ENCODE results near the gene CCAR1. TPM values are rescaled to one million over a fixed set of nuclear protein-coding genes. Genes with fewer than 3 reads are reported as not detected.

The CCAR1 gene, protein sequence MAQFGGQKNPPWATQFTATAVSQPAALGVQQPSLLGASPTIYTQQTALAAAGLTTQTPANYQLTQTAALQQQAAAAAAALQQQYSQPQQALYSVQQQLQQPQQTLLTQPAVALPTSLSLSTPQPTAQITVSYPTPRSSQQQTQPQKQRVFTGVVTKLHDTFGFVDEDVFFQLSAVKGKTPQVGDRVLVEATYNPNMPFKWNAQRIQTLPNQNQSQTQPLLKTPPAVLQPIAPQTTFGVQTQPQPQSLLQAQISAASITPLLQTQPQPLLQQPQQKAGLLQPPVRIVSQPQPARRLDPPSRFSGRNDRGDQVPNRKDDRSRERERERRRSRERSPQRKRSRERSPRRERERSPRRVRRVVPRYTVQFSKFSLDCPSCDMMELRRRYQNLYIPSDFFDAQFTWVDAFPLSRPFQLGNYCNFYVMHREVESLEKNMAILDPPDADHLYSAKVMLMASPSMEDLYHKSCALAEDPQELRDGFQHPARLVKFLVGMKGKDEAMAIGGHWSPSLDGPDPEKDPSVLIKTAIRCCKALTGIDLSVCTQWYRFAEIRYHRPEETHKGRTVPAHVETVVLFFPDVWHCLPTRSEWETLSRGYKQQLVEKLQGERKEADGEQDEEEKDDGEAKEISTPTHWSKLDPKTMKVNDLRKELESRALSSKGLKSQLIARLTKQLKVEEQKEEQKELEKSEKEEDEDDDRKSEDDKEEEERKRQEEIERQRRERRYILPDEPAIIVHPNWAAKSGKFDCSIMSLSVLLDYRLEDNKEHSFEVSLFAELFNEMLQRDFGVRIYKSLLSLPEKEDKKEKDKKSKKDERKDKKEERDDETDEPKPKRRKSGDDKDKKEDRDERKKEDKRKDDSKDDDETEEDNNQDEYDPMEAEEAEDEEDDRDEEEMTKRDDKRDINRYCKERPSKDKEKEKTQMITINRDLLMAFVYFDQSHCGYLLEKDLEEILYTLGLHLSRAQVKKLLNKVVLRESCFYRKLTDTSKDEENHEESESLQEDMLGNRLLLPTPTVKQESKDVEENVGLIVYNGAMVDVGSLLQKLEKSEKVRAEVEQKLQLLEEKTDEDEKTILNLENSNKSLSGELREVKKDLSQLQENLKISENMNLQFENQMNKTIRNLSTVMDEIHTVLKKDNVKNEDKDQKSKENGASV
- total RNA-seq (10 to 100 TPM; 73.1 to 91.1 (median 76.6) TPM), total RNA-seq (89.8 to 222 (median 116) reads per million in 29 experiments)
- 60.6 TPM for total RNA-seq (2013)

DNA sequence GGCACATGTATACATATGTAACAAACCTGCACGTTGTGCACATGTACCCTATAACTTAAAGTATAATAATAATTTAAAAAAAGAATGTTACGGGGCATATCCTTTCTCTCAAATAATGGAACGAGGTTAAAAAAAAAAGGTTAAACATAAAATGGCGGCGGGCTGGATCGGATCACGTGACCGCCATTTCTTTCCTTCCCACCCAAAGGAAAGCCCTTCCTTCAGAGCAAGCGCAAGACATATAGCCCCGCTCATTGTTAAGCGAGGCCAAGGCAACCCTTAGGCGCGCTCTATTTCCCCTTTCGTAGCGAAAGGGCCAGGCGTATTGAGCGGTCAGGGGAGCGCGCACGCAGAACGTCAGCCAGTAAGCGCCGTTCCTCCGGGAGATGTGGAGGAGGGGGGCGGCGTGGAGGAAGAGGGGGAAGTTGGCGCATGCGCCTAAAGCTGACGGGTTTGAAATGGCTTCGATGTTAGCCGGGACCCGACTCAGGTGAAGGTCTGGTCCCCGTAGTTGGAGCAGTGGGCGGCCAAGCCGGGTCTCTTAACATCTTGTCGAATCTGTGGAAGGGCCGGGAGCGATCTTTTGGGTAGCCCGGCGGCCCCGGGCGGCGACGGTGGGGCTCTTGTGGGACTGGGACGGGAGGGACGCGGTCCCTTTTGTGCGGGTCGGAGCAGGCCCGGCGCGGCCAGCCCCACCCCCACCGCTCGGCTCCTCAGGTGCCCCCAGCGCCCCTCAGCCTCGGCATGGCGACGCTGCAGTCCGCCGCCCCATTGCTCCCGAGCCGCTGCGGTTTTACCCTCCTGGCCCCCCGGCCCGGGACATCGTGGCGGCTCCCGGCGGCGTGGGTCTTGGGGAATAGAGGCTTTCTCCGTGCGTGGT is at the start of gene CCAR1:
CCAR1 (plus strand) TSS at position 447 of the 880 bp plus-strand sequence. CDS start 1,266 bp downstream, outside the sequence.
- H3K4me3 Mint-ChIP-seq, result peak within 1 kb of the TSS; percentile 94 to 96 (median 96)
- Histone ChIP-seq H3K4me3 (ENCODE audit: control insufficient read depth in 1 of 2, extremely low read depth in 1 of 2, low read length in 1 of 2) (peak within 1 kb of the TSS; percentile 92 to 99), H3K36me3 (ENCODE audit: control insufficient read depth in 2 of 2, extremely low read depth in 1 of 2, insufficient read depth in 1 of 2, low read length in 1 of 2) (peaks cover 0 to 20% of the 10 kb centered on the region in 2 donors), H3K9me3 (no peaks in the 10 kb centered on the region), H3K27me3 (replicated peaks in 1 of 2; ENCODE audit: control insufficient read depth in 2 of 2, extremely low read depth in 1 of 2, insufficient read depth in 2 of 2, low read length in 1 of 2) (peaks cover 0 to 3% of the 10 kb centered on the region in 2 experiments), H3K27ac (ENCODE audit: low read length) (peak within 1 kb of the TSS; percentile 87), H3K4me1 (ENCODE audit: control insufficient read depth in 1 of 2, extremely low read depth in 1 of 2, insufficient read depth in 2 of 2, low read length in 2 of 2) (peaks cover 8 to 19% of the 10 kb centered on the region in 2 experiments)
- H3K9me3 Mint-ChIP-seq, result no peaks in the 10 kb centered on the region
- H3K36me3 Mint-ChIP-seq, result peaks cover 11% of the 10 kb centered on the region
- peak; percentile 89 to 99 (median 96) for DNase-seq
- H3K4me1 Mint-ChIP-seq, result peaks cover 16 to 19% (median 18%) of the 10 kb centered on the region in 3 donors
- under 1% methylated on average over 59 of the region's 72 CpGs for WGBS (ENCODE audit: insufficient coverage)
- ChIA-PET CTCF (interaction anchor here (0.6 to 0.7 kb wide), 2 partner anchors 515 to 879 kb away, joined by 3 to 10 read pairs; no protein-coding TSS in a partner anchor), POLR2A (interaction anchor here (0.5 to 0.6 kb wide), 3 partner anchors 46 to 959 kb away, joined by 4 to 10 read pairs (median 5); no protein-coding TSS in a partner anchor)
- H3K27ac Mint-ChIP-seq, result peak within 1 kb of the TSS; percentile 96 to 98
- peak; percentile 97 to 99 (median 98) for ATAC-seq (replicated peaks in 1 of 4)
- no peaks in the 10 kb centered on the region for H3K27me3 Mint-ChIP-seq

DNA sequence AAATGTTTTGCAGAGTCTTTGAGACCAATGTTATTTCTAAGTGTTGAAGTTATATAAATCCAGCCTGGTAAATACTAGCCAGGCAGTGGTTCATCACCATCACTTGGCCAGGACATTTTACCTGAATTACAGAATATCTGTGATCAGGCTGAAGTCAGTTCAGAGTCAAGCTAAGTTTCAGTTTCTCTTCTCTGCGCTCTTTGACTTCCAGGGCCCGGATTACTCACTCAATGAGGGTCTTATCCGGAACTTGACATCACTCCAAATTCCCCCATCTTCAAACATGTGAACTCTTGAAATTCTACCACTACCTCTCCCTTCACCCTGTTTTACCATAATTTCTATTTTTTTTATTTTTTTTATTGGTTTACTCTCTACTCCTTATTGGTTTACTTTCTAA is 36.6 kb upstream of the CCAR1 start:
- Mint-ChIP-seq H3K36me3 (peaks cover 36% of the 10 kb centered on the region), H3K4me3 (peak overlapping the region in 2 of 3 donors; percentile 51 to 53), H3K4me1 (peaks cover 0 to 2% (median 2%) of the 10 kb centered on the region in 3 donors), H3K27ac (peak overlapping the region; percentile 16 to 61), H3K9me3 (no peaks in the 10 kb centered on the region), H3K27me3 (no peaks in the 10 kb centered on the region)
- POLR2A ChIA-PET, result no interaction called here
- DNase-seq, result peak in 3 of 35 experiments; percentile 3 to 50 (median 3)
- CTCF ChIA-PET, result interaction anchor here in 1 of 2 donors (1.1 kb wide), 1 partner anchor 88 kb away, joined by 5 read pairs; no protein-coding TSS in a partner anchor
- no peaks in the 10 kb centered on the region for H3K4me1 ChIP-seq (ENCODE audit: control insufficient read depth in 1 of 2, extremely low read depth in 1 of 2, insufficient read depth in 2 of 2, low read length in 2 of 2)
- H3K27ac ChIP-seq (ENCODE audit: low read length), result peak overlapping the region; percentile 31
- H3K9me3 ChIP-seq, result no peaks in the 10 kb centered on the region
- ATAC-seq (replicated peaks in 1 of 4), result peak in 1 of 4 experiments; percentile 40
- H3K4me3 ChIP-seq (ENCODE audit: control insufficient read depth in 1 of 2, extremely low read depth in 1 of 2, low read length in 1 of 2), result peak overlapping the region in 1 of 2 donors; percentile 22
- H3K27me3 ChIP-seq (replicated peaks in 1 of 2; ENCODE audit: control insufficient read depth in 2 of 2, extremely low read depth in 1 of 2, insufficient read depth in 2 of 2, low read length in 1 of 2), result no peaks in the 10 kb centered on the region
- H3K36me3 ChIP-seq (ENCODE audit: control insufficient read depth in 2 of 2, extremely low read depth in 1 of 2, insufficient read depth in 1 of 2, low read length in 1 of 2), result peaks cover 7 to 13% of the 10 kb centered on the region in 2 donors
- 79% methylated on average over 3 of the region's 3 CpGs for WGBS (ENCODE audit: insufficient coverage)

DNA sequence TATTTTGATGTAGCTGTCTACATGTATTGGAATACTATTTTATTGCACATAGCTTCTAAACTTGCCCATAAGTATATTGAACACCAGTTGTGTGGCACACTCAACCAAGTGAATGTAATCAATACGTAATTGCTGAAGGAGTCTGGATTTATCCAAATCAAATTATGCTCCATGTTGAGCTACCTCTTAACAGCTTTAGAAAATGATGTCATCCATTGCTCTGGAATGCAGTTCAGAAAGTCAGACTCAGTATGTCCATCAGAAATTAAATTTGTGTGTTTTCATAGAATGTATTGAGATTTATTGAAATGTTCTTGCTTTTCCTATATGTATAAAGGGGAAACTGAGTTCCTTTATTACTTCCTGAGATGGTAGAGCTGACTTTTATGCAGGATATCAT is 25.0 kb upstream of the CCAR1 start:
- no peaks in the 10 kb centered on the region for H3K27me3 ChIP-seq (replicated peaks in 1 of 2; ENCODE audit: control insufficient read depth in 2 of 2, extremely low read depth in 1 of 2, insufficient read depth in 2 of 2, low read length in 1 of 2)
- ATAC-seq (replicated peaks in 1 of 4) (no peak), DNase-seq (no peak)
- Mint-ChIP-seq H3K27me3 (no peaks in the 10 kb centered on the region), H3K4me3 (no peak overlapping the region), H3K4me1 (no peaks in the 10 kb centered on the region), H3K27ac (no peak overlapping the region), H3K36me3 (peaks cover 12% of the 10 kb centered on the region), H3K9me3 (no peaks in the 10 kb centered on the region)
- peaks cover under 1 to 6% of the 10 kb centered on the region in 2 donors for H3K36me3 ChIP-seq (ENCODE audit: control insufficient read depth in 2 of 2, extremely low read depth in 1 of 2, insufficient read depth in 1 of 2, low read length in 1 of 2)
- H3K4me1 ChIP-seq (ENCODE audit: control insufficient read depth in 1 of 2, extremely low read depth in 1 of 2, insufficient read depth in 2 of 2, low read length in 2 of 2), result no peaks in the 10 kb centered on the region
- no peaks in the 10 kb centered on the region for H3K9me3 ChIP-seq
- ChIA-PET CTCF (interaction anchor here in 1 of 2 donors (0.6 kb wide), 1 partner anchor 229 kb away, joined by 4 read pairs; no protein-coding TSS in a partner anchor), POLR2A (interaction anchor here in 1 of 2 donors (0.6 kb wide), 2 partner anchors 135 to 340 kb away, joined by 3 read pairs; no protein-coding TSS in a partner anchor)
- no peak overlapping the region for H3K27ac ChIP-seq (ENCODE audit: low read length)
- H3K4me3 ChIP-seq (ENCODE audit: control insufficient read depth in 1 of 2, extremely low read depth in 1 of 2, low read length in 1 of 2), result no peak overlapping the region
- WGBS (ENCODE audit: insufficient coverage), result no CpG with 5 or more reads among the region's 1 CpG

DNA sequence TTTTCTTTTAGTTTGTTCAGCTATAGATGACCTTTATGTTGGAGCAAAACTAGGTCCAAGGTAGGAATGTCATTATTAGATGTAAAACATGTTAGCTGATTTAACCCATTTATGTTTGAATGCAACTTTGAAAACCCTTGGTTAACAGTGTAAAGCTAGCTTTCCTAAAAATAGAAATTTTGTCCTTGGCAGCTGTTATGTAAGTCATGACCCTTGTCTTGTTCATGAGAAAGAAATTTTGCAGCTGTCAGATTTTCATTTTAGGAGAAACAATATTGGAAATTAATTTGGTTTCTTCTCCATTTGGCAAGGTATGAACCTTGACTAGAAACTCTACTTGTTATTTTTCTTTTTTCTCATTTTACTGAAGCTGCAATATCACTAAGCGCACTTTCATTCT is 23.9 kb upstream of the CCAR1 start:
- peaks cover 4% of the 10 kb centered on the region for H3K36me3 Mint-ChIP-seq
- no peaks in the 10 kb centered on the region for H3K27me3 Mint-ChIP-seq
- ChIA-PET POLR2A (interaction anchor here in 1 of 2 donors (0.5 kb wide), 1 partner anchor 10 kb away, joined by 4 read pairs; no protein-coding TSS in a partner anchor), CTCF (interaction anchor here in 1 of 2 donors (0.6 kb wide), 1 partner anchor 25 kb away, joined by 5 read pairs; no protein-coding TSS in a partner anchor)
- no peak overlapping the region for H3K27ac Mint-ChIP-seq
- H3K27ac ChIP-seq (ENCODE audit: low read length), result no peak overlapping the region
- DNase-seq (no peak), ATAC-seq (replicated peaks in 1 of 4) (no peak)
- no peak overlapping the region for H3K4me3 ChIP-seq (ENCODE audit: control insufficient read depth in 1 of 2, extremely low read depth in 1 of 2, low read length in 1 of 2)
- no peaks in the 10 kb centered on the region for H3K36me3 ChIP-seq (ENCODE audit: control insufficient read depth in 2 of 2, extremely low read depth in 1 of 2, insufficient read depth in 1 of 2, low read length in 1 of 2)
- H3K9me3 ChIP-seq, result no peaks in the 10 kb centered on the region
- no peaks in the 10 kb centered on the region for H3K9me3 Mint-ChIP-seq
- H3K27me3 ChIP-seq (replicated peaks in 1 of 2; ENCODE audit: control insufficient read depth in 2 of 2, extremely low read depth in 1 of 2, insufficient read depth in 2 of 2, low read length in 1 of 2), result no peaks in the 10 kb centered on the region
- no peaks in the 10 kb centered on the region for H3K4me1 ChIP-seq (ENCODE audit: control insufficient read depth in 1 of 2, extremely low read depth in 1 of 2, insufficient read depth in 2 of 2, low read length in 2 of 2)
- no peaks in the 10 kb centered on the region for H3K4me1 Mint-ChIP-seq
- WGBS (ENCODE audit: insufficient coverage), result 100% methylated on average over 1 of the region's 1 CpG
- no peak overlapping the region for H3K4me3 Mint-ChIP-seq

DNA sequence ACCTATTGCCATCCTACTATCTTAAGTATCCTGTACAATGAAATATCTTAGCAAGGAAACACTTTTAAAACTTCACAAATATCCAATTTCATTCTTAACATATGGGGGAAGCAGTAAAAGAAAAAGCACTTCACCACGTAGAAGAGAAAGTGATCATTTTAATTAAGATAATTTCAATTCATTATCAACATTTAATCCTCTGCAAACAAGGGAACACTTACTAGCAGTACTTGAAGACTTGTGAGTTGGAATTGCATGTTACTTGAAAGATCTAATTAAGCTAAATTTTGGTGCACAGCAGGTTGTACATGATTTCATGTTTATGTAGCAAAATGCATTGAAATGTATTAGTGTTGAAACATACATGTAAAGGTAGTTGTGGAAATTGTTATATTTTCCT is 20.8 kb upstream of the CCAR1 start:
- Mint-ChIP-seq H3K36me3 (no peaks in the 10 kb centered on the region), H3K27me3 (no peaks in the 10 kb centered on the region), H3K4me1 (no peaks in the 10 kb centered on the region), H3K9me3 (no peaks in the 10 kb centered on the region), H3K27ac (no peak overlapping the region), H3K4me3 (no peak overlapping the region)
- CTCF ChIA-PET, result interaction anchor here in 1 of 2 donors (0.7 kb wide), 1 partner anchor 8 kb away, joined by 5 read pairs; no protein-coding TSS in a partner anchor
- WGBS (ENCODE audit: insufficient coverage), result no CpG with 5 or more reads among the region's 1 CpG
- no peak for DNase-seq
- POLR2A ChIA-PET, result interaction anchor here in 1 of 2 donors (0.6 kb wide), 1 partner anchor 43 kb away, joined by 3 read pairs; no protein-coding TSS in a partner anchor
- ATAC-seq (replicated peaks in 1 of 4), result no peak
- peaks cover 0 to 7% of the 10 kb centered on the region in 2 experiments for H3K27me3 ChIP-seq (replicated peaks in 1 of 2; ENCODE audit: control insufficient read depth in 2 of 2, extremely low read depth in 1 of 2, insufficient read depth in 2 of 2, low read length in 1 of 2)
- no peaks in the 10 kb centered on the region for H3K36me3 ChIP-seq (ENCODE audit: control insufficient read depth in 2 of 2, extremely low read depth in 1 of 2, insufficient read depth in 1 of 2, low read length in 1 of 2)
- H3K9me3 ChIP-seq, result no peaks in the 10 kb centered on the region
- no peak overlapping the region for H3K27ac ChIP-seq (ENCODE audit: low read length)
- H3K4me3 ChIP-seq (ENCODE audit: control insufficient read depth in 1 of 2, extremely low read depth in 1 of 2, low read length in 1 of 2), result no peak overlapping the region
- no peaks in the 10 kb centered on the region for H3K4me1 ChIP-seq (ENCODE audit: control insufficient read depth in 1 of 2, extremely low read depth in 1 of 2, insufficient read depth in 2 of 2, low read length in 2 of 2)

Measured in T-cell (primary cell).